GM19351 (cell line): Measurements from ENCODE around the gene RCHY1.

ENCODE experiments used
- ATAC-seq: cut with Tn5 transposase; IDR thresholded peaks from one replicate; pipeline ENCODE4 v1.9.1; 2021; ENCODE audit warnings: mild to moderate bottlenecking, moderate library complexity; ENCODE audit not compliant: unreplicated experiment

RCHY1 gene

GRCh38 chr4:75432683-75433082 lies 81.5 kb downstream of the RCHY1 start:
- ATAC-seq, result peak; percentile 71

- ATAC-seq, result peak; percentile 74
Measured at GRCh38 chr4:75429208-75429607, 85.0 kb downstream of the RCHY1 start.
